Osteoblast (primary cell): ENCODE data around the gene VAT1. TPM values are rescaled to one million over a fixed set of nuclear protein-coding genes. Genes with fewer than 3 reads are reported as not detected.

Experiments
- DNase-seq: peaks from one replicate; pipeline ENCODE4 v3.0.0; 2011; ENCODE audit warnings: low spot score, mixed read lengths; ENCODE audit not compliant: insufficient read length; ENCODE audit errors: missing footprints
- H2AFZ ChIP-seq: 2 replicates; pipeline ENCODE4 v1.6.0; 2011; ENCODE audit warnings: mild to moderate bottlenecking, low read length
- H3K27ac ChIP-seq: 2 replicates; pipeline ENCODE4 v1.5.1; 2011; ENCODE audit warnings: mild to moderate bottlenecking, low read depth, low read length, moderate library complexity
- H3K27me3 ChIP-seq: 2 replicates; pipeline ENCODE4 v1.6.0; 2012; ENCODE audit warnings: mild to moderate bottlenecking, control low read depth, inconsistent platforms, low read length, moderate library complexity; ENCODE audit not compliant: insufficient read depth
- H3K36me3 ChIP-seq: 2 replicates; pipeline ENCODE4 v1.5.1; 2011; ENCODE audit warnings: mild to moderate bottlenecking, low read length, control low read depth, moderate library complexity; ENCODE audit not compliant: insufficient read depth
- H3K4me1 ChIP-seq: 2 replicates; pipeline ENCODE4 v1.5.1; 2011; ENCODE audit warnings: mild to moderate bottlenecking, low read length, control low read depth, moderate library complexity; ENCODE audit not compliant: insufficient read depth
- H3K4me2 ChIP-seq: 2 replicates; pipeline ENCODE4 v1.6.0; 2011; ENCODE audit warnings: mild to moderate bottlenecking, low read length; ENCODE audit not compliant: insufficient read depth
- H3K4me3 ChIP-seq: fragments of 200-600 bp; sonication (generic); 3 replicates; pipeline ENCODE4 v1.5.1; 2012; ENCODE audit warnings: mild to moderate bottlenecking, low read length, inconsistent platforms; ENCODE audit not compliant: insufficient read depth
- H3K79me2 ChIP-seq: 2 replicates; pipeline ENCODE4 v1.6.0; 2012; ENCODE audit warnings: mild to moderate bottlenecking, low read length, control low read depth, inconsistent platforms; ENCODE audit not compliant: insufficient read depth
- H3K9me3 ChIP-seq: 2 replicates; pipeline ENCODE4 v1.5.1; 2011; ENCODE audit warnings: low read depth, low read length, control low read depth
- H4K20me1 ChIP-seq: 2 replicates; pipeline ENCODE4 v1.6.0; 2012; ENCODE audit warnings: mild to moderate bottlenecking, low read length, control low read depth; ENCODE audit not compliant: insufficient read depth
- CTCF ChIP-seq: IDR thresholded peaks from 2 replicates; pipeline ENCODE4 v1.5.1; 2011; ENCODE audit warnings: mild to moderate bottlenecking, low read depth, low read length, moderate library complexity; ENCODE audit errors: extremely low read depth
- total RNA-seq: library from RNA; depleted of rRNA; stranded (reverse); fragments of >200 nt; gene quantifications from 2 replicates; pipeline ENCODE4 v1.2.3, GENCODE V29; 2012

The VAT1 gene
- total RNA-seq, 1 donor, result 449 TPM

GRCh38 chr17:43051969-43052368 lies 29.8 kb upstream of the VAT1 start:
- Histone ChIP-seq H4K20me1 (no peaks in the 10 kb centered on the region), H3K4me3 (no peak overlapping the region), H3K4me1 (no peaks in the 10 kb centered on the region), H2AFZ (no peak overlapping the region), H3K4me2 (no peak overlapping the region), H3K36me3 (peaks cover 3% of the 10 kb centered on the region), H3K9me3 (no peaks in the 10 kb centered on the region), H3K27me3 (no peaks in the 10 kb centered on the region), H3K79me2 (no peaks in the 10 kb centered on the region), H3K27ac (no peak overlapping the region)
- no peak for TF ChIP-seq CTCF
- DNase-seq, result no peak

- Histone ChIP-seq H3K79me2 (no peaks in the 10 kb centered on the region), H3K4me3 (no peak overlapping the region), H4K20me1 (no peaks in the 10 kb centered on the region), H3K4me1 (no peaks in the 10 kb centered on the region), H3K9me3 (no peaks in the 10 kb centered on the region), H2AFZ (no peak overlapping the region), H3K4me2 (no peak overlapping the region), H3K27ac (no peak overlapping the region), H3K27me3 (no peaks in the 10 kb centered on the region), H3K36me3 (no peaks in the 10 kb centered on the region)
- TF ChIP-seq CTCF, result no peak
- no peak for DNase-seq
These were observed 21.8 kb upstream of the VAT1 start for GRCh38 chr17:43044024-43044423.

- no peaks in the 10 kb centered on the region for H3K36me3 ChIP-seq
- H3K4me2 ChIP-seq, result no peak overlapping the region
- no peak for TF ChIP-seq CTCF
- no peak overlapping the region for H3K4me3 ChIP-seq
- H3K79me2 ChIP-seq, result no peaks in the 10 kb centered on the region
- no peaks in the 10 kb centered on the region for H3K4me1 ChIP-seq
- peak; percentile 56 for DNase-seq
- no peak overlapping the region for H3K27ac ChIP-seq
- no peaks in the 10 kb centered on the region for H3K27me3 ChIP-seq
- no peaks in the 10 kb centered on the region for H4K20me1 ChIP-seq
- H3K9me3 ChIP-seq, result no peaks in the 10 kb centered on the region
- H2AFZ ChIP-seq, result no peak overlapping the region
These were observed 21.1 kb upstream of the VAT1 start for GRCh38 chr17:43043307-43043706.

- Histone ChIP-seq H2AFZ (peak overlapping the region; percentile 48), H3K27me3 (no peaks in the 10 kb centered on the region), H3K4me3 (no peak overlapping the region), H3K4me1 (no peaks in the 10 kb centered on the region), H3K79me2 (no peaks in the 10 kb centered on the region), H3K27ac (no peak overlapping the region), H4K20me1 (no peaks in the 10 kb centered on the region), H3K9me3 (no peaks in the 10 kb centered on the region), H3K36me3 (no peaks in the 10 kb centered on the region), H3K4me2 (no peak overlapping the region)
- no peak for TF ChIP-seq CTCF
- peak; percentile 47 for DNase-seq
These were observed 19.9 kb upstream of the VAT1 start for GRCh38 chr17:43042025-43042628.
